ENCODE data around the gene SIN3A.
"Not testable (repeated sequence)": the region's sequence is repeated elsewhere in the genome, so short reads cannot be mapped to it uniquely, and the experiment has no call there.

Gene SIN3A

DNA sequence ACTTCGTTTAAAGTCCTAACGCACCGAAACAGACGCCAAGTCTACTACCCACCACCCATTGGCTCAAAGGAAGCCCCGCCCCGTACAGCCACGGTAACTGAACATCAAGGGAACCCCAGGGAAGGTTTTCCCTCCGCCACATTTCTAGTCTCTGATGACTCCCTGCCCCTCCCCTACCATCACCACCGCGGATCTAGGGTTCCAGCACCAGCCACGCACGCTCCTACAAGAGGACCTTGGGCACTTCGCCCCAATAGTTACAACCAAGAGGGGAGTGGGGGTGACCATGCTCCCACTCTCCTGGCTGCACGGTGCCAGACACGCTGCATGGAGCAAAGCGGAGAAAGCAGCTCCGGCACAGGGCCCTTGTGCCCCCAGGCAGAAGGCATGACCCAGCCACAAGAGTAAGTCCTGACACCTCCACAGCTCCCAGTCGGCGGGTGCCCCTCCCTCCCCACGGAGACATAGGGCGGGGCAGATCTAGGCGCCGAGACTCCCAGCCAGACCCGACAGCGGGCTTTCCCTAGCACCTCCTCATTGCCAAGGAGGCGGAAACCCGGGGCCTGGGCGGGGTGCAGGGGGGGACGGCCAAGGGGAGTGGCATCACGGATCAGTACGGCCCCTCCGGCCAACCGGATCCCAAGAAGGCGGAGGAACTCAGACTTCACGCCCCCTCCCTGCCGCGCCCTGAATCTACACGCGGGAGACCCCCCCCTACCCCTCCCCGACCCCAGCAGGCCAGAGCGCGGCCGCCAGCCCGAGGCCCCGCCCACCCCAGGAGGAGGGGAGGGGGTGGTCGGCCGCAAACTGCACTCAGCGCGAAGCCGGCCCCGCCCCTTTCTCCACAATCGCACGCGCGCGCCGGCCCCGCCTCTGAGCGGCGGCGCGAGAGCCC, 936 bp downstream of the SIN3A start:
- DNase-seq = peak; percentile 76

GRCh38 chr15:75449585-75450306, 1.7 kb downstream of the SIN3A start:
- DNase-seq = no peak

GRCh38 chr15:75448171-75448570, 3.3 kb downstream of the SIN3A start:
- not testable (repeated sequence) for DNase-seq

DNA sequence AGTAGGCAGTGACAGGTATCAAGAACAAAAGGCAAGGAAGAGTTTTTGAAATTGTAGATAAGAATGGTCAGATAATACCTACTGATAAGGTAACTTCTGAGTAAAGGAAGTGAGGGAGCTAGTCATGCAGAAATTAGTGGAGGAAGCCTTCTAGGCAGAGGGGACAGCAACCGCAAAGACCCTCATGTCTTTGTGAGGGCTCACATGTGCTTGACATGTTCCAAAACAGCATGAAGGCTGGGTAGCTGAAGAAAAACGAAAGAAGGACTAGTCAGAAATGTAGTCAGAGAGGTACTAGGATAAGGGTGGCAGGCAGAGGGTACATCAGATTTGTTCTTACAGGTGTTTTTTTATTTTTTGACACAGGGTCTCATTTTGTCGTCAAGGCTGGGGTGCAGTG, 5.3 kb downstream of the SIN3A start:
- no peak for DNase-seq

DNA sequence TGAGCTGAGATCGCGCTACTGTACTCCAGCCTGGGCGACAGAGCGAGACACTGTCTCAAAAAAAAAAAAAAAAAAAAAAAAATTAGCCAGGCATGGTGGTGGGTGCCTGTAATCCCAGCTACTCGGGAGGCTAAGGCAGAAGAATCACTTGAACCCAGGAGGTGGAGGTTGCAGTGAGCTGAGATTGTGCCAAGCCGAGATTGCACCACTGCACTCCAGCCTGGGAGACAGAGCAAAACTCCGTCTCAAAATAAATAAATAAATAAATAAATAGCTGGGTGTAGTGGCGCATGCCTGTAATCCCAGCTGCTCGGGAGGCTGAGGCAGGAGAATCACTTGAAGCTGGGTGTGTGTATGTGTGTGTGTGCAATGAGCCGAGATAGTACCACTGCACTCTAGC, 6.2 kb downstream of the SIN3A start:
- not testable (repeated sequence) for DNase-seq

GRCh38 chr15:75443972-75444453, 7.5 kb downstream of the SIN3A start:
- DNase-seq = not testable (repeated sequence)

DNA sequence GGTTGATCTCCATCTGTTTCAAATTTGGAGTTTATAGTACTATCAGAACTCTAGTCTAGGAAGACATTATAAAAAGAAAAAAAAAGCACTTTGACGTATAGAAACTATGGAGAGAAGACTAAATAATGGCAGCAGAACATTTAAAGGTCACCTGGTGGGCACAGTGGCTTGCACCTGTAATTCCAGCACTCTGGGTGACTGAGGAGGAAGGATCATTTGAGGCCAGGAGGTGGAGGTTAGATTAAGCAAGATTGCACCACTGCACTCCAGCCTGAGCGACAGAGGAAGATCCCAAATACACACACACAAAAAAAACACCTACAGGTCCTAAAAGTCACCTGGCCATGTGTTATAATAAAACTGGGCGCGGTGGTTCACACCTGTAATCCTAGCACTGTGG, 13.8 kb downstream of the SIN3A start:
- no peak for DNase-seq

DNA sequence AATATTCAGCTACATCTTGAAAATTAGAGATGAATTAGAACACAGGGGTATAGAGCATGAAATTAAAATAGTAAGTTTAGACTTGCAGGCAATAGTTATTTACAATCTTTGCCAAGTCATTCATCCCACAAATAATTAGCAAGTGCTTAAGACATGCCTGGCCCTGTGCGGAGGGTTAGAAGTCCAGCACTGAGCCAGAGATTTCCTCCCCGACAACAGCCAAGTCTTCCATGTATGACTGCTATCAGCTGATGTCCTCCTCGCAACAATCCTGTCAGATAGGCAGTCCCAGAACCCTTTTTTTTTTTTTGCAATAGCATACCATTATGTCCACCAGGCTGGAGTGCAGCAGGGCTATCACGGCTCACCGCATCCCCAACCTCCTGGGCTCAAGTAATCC, 14.6 kb downstream of the SIN3A start:
- no peak for DNase-seq

DNA sequence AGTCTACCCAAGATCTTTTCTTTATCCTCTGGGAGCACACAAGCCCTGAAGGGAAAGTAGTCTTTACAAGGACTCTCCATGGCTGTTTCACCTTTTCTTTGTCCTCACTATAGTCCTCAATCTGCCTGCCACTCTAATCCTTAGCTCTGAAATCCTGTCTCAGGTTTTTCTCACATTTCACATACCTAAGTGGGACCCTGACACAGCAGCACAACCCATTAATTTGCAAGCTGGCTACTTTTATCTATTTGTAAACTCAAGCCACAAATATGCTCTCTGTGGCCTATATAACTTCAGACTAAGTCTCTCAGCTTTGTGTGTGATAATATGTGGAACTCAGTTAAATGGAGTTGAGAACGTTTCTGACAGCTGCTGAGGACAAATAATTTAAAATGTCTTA, 19.8 kb downstream of the SIN3A start:
- no peak for DNase-seq

- DNase-seq = no peak
Observed at GRCh38 chr15:75431270-75431669, 20.2 kb downstream of the SIN3A start.

- DNase-seq = no peak
Observed at GRCh38 chr15:75430259-75430658, 21.2 kb downstream of the SIN3A start.

DNA sequence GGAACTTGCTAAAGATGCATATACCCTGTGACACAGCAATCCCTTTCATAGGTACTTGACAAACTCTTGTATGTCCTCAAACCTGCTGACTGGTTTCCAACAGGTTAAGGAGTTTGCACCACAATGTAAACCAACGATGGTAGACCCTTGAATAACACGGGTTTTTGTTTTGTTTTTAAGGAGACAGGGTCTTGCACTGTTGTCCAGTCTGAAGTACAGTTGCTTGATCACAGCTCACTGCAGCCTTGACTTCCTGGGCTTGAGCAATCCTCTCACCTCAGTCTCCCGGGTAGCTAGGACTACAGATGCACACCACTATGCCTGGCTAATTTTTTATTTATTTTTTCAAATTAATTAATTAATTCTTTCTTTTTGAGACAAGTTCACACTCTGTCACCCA, 23.3 kb downstream of the SIN3A start:
- DNase-seq = no peak

DNA sequence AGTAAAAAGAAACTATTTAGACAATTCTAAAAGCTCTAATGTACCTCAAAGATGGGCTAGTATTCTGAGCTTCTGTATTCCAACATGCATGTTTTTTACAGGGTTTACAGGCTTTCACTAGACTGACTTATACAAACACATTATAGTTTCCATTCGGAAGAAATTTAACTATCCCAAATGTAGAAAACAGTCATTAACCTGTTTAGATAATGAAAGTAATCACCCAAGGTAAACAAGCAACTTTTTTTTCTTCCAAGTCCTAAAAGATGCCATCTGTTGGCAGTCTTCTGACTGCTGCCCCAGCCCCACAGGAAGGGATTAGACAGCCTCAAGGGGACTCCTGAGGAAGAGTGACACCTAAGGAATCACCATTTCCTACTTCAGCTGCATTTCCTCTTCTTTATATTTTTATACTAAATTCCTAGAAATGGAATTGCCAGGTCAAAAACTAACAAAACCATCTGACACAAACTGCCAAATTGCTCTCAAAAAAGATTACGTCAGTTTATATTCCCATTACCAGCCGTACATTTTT, 25.5 kb downstream of the SIN3A start:
- no peak for DNase-seq

- no peak for DNase-seq
Observed at GRCh38 chr15:75422554-75422953, 28.9 kb downstream of the SIN3A start.

- no peak for DNase-seq
Observed at GRCh38 chr15:75420698-75421097, 30.8 kb downstream of the SIN3A start.

GRCh38 chr15:75416584-75416983, 34.9 kb downstream of the SIN3A start:
- DNase-seq = no peak

DNA sequence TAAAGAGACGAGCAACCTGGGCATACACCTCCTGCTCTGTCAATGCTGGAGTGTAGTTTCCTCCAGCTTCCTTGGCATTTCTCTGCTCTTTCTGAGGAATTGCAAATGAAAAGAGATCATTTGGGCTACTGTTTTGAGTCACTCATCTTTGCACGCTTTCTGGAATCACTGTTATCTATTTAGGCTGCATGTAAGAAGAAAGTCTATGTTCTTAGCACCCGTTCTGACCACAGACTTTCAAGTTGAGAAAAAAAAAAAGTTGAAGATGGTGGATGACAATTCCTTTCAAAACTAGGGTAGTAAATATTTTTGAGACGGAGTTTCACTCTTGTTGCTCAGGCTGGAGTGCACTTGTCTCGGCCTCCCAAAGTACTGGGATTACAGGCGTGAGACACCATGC, 41.3 kb downstream of the SIN3A start:
- no peak for DNase-seq

DNA sequence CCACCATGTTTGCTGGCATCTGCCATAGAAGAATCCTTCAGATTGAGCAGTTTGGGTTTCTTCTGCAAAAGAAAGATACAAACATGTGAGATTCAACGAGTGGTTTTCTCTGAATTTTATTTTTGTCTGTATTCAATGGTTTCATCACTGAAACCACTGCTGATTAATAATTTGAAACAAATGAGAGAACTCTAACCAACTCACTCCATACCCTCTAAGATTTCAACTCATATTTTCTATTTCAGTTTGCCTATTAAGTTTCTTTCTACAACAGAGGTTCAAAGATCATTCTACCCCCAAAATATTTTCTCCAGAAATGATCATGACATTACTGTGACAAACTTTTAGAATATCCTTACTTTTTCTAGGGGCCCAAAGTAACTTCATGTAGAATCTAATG, 44.4 kb downstream of the SIN3A start:
- DNase-seq = no peak

DNA sequence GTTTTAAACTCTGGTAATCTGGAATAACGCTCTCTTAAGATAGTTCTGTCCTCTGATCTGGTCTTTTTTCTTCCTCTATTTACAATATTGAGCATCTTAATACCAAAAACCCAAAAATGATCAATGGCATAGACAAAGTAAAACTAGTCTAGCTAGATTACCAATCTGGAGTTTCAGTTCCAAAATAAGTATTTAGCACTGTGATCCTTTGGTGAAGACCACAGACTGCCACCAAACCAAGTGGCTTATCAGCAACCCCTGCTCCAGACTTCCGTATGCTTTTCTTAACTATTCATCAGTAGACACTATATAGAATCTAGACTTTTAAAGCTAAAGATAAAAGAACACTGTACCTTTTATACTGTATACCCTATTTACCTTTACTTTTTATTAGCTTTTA, 47.6 kb downstream of the SIN3A start:
- no peak for DNase-seq

GRCh38 chr15:75397494-75397893, 54.0 kb downstream of the SIN3A start:
- DNase-seq = no peak

DNA sequence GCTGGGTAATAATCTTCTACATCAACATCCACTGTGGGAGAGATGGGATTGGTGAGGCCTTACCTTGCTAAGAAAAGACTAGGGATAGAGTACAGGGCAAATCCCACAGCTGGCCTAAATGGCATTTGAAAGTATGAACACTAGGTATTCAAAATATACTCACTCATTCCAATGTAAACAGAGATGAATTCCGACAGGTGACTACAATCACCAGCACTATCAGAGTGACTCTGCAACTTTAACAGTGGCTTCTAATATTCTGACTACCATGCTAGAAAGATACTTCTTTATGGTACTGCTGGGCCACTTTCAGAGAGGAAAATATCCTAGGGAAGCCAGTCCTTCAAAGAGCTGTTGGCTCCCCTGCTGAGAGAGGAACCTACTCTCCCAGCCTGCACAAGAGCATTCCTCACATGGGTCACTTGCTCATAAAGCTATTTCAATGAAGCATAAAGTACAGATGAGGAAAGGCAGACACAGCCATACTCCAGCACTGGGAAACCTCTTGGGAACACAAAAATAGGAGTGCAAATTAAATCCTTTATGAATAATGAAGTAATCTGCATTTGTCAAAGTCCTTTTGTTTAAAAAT, 61.6 kb downstream of the SIN3A start:
- DNase-seq = no peak

GRCh38 chr15:75383986-75384385, 67.5 kb downstream of the SIN3A start:
- not testable (repeated sequence) for DNase-seq

DNA sequence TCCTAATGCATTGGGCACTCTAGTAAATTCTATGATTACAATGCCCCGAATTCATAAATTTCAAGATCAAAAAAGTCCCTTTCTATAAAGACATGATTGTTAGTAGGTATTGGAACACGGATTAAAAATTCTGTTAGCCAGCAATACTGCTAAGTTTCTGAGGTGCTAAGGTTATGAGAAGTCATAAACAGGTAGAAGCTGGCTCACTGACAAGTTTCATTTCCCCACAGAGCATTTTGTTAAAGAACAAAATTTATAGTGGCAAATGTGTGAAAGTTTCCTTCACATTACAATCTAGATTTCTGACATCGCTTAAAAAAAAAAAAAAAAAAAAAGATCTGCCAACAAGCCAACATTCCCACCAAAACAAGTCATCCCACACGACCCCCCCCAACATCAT, 70.7 kb downstream of the SIN3A start:
- no peak for DNase-seq

Data from DMS153 (cell line).